NCI-H82 treated with DMSO at 0.1 percent for 48 hours (cell line): ENCODE results near the gene OSBP.
"Not testable (repeated sequence)": the region's sequence is repeated elsewhere in the genome, so short reads cannot be mapped to it uniquely, and the experiment has no call there.

Source experiments
- DNase-seq: peaks from one replicate; lab custom pipeline; 2025; ENCODE audit not compliant: unreplicated experiment; lab: John Stamatoyannopoulos, UW

Gene OSBP

GRCh38 chr11:59615637-59616395 is at the start of gene OSBP:
Gene OSBP (minus strand): TSS chr11:59615774. CDS start chr11:59615664, 110 bp downstream.
- DNase-seq = peak; percentile 99

GRCh38 chr11:59660621-59661020 is 45.0 kb upstream of the OSBP start:
- no peak for DNase-seq

- no peak for DNase-seq
Measured at GRCh38 chr11:59659981-59660380, 44.4 kb upstream of the OSBP start.

- no peak for DNase-seq
Measured at GRCh38 chr11:59658036-59658435, 42.5 kb upstream of the OSBP start.

- no peak for DNase-seq
Measured at GRCh38 chr11:59654893-59655292, 39.3 kb upstream of the OSBP start.

- DNase-seq = no peak
Measured at GRCh38 chr11:59647245-59647980, 31.8 kb upstream of the OSBP start.

- no peak for DNase-seq
Measured at GRCh38 chr11:59644528-59644927, 29.0 kb upstream of the OSBP start.

- no peak for DNase-seq
Measured at GRCh38 chr11:59643390-59643789, 27.8 kb upstream of the OSBP start.

- no peak for DNase-seq
Measured at GRCh38 chr11:59641156-59641555, 25.6 kb upstream of the OSBP start.

- no peak for DNase-seq
Measured at GRCh38 chr11:59630493-59630892, 14.9 kb upstream of the OSBP start.

- no peak for DNase-seq
Measured at GRCh38 chr11:59629996-59630395, 14.4 kb upstream of the OSBP start.

- DNase-seq = not testable (repeated sequence)
Measured at GRCh38 chr11:59626969-59627368, 11.4 kb upstream of the OSBP start.

- no peak for DNase-seq
Measured at GRCh38 chr11:59625703-59626102, 10.1 kb upstream of the OSBP start.

- no peak for DNase-seq
Measured at GRCh38 chr11:59617876-59618275, 2.3 kb upstream of the OSBP start.

GRCh38 chr11:59616396-59616982 is 915 bp upstream of the OSBP start:
- DNase-seq = no peak

GRCh38 chr11:59615120-59615636 is 396 bp downstream of the OSBP start:
- no peak for DNase-seq

- DNase-seq = no peak
Measured at GRCh38 chr11:59614277-59615119, 1.1 kb downstream of the OSBP start.

GRCh38 chr11:59611570-59612565 is 3.7 kb downstream of the OSBP start:
- no peak for DNase-seq

GRCh38 chr11:59610289-59610688 is 5.3 kb downstream of the OSBP start:
- no peak for DNase-seq
